Measurements from ENCODE around the gene RAP1GDS1. TPM values are rescaled to one million over a fixed set of nuclear protein-coding genes. Genes with fewer than 3 reads are reported as not detected.

RAP1GDS1 gene
- total and polyA plus RNA-seq, 7 donors: 5.6 to 12.4 (median 9.9) TPM

GRCh38 chr4:98381306-98381705 is 120.1 kb downstream of the RAP1GDS1 start:
- intact Hi-C loops (cut with DNase I): no loop called here
- Histone ChIP-seq H3K27ac (no peak overlapping the region), H3K4me3 (no peak overlapping the region), H3K36me3 (ENCODE audit: insufficient read depth in 1 of 2, low read depth in 1 of 2) (no peaks in the 10 kb centered on the region), H3K27me3 (ENCODE audit: insufficient read depth in 3 of 3, low read length in 2 of 3) (no peaks in the 10 kb centered on the region), H3K9me3 (no peaks in the 10 kb centered on the region), H3K4me1 (no peaks in the 10 kb centered on the region)
- ATAC-seq (no peak), DNase-seq (no peak)
- no peak for TF ChIP-seq CTCF (IDR thresholded peaks at IDR 0.05)
- 93 to 97% (median 96%) methylated on average over 2 of the region's 2 CpGs for WGBS, 3 donors

- Histone ChIP-seq H3K27ac (no peak overlapping the region), H3K4me3 (no peak overlapping the region), H3K27me3 (ENCODE audit: insufficient read depth in 3 of 3, low read length in 2 of 3) (no peaks in the 10 kb centered on the region), H3K36me3 (ENCODE audit: insufficient read depth in 1 of 2, low read depth in 1 of 2) (no peaks in the 10 kb centered on the region), H3K9me3 (no peaks in the 10 kb centered on the region), H3K4me1 (no peaks in the 10 kb centered on the region)
- TF ChIP-seq CTCF (IDR thresholded peaks at IDR 0.05): no peak
- ATAC-seq (no peak), DNase-seq (no peak)
- WGBS, 3 donors: 91 to 95% (median 94%) methylated on average over 3 of the region's 3 CpGs
- intact Hi-C loops (cut with DNase I): no loop called here
Observed at GRCh38 chr4:98383431-98384106, 122.4 kb downstream of the RAP1GDS1 start.

GRCh38 chr4:98385831-98386230 is 124.6 kb downstream of the RAP1GDS1 start:
- ATAC-seq: no peak

GRCh38 chr4:98387345-98388026 is 126.3 kb downstream of the RAP1GDS1 start:
- no peak for TF ChIP-seq CTCF (IDR thresholded peaks at IDR 0.05)
- WGBS, 3 donors: 97 to 98% (median 97%) methylated on average over 5 of the region's 5 CpGs
- no peaks in the 10 kb centered on the region for H3K27me3 ChIP-seq (ENCODE audit: insufficient read depth in 3 of 3, low read length in 2 of 3)
- H3K9me3 ChIP-seq: no peaks in the 10 kb centered on the region
- no peak overlapping the region for H3K4me3 ChIP-seq
- H3K27ac ChIP-seq: no peak overlapping the region
- ATAC-seq (no peak), DNase-seq (no peak)
- intact Hi-C loops (cut with DNase I): no loop called here
- H3K4me1 ChIP-seq: no peaks in the 10 kb centered on the region
- H3K36me3 ChIP-seq (ENCODE audit: insufficient read depth in 1 of 2, low read depth in 1 of 2): peaks cover 0 to 3% of the 10 kb centered on the region in 2 donors

More at GRCh38 chr4:98385831-98386230, 124.6 kb downstream of the RAP1GDS1 start:
- Histone ChIP-seq H3K9me3 (no peaks in the 10 kb centered on the region), H3K4me1 (no peaks in the 10 kb centered on the region), H3K27me3 (ENCODE audit: insufficient read depth in 3 of 3, low read length in 2 of 3) (no peaks in the 10 kb centered on the region), H3K4me3 (no peak overlapping the region), H3K27ac (no peak overlapping the region), H3K36me3 (ENCODE audit: insufficient read depth in 1 of 2, low read depth in 1 of 2) (no peaks in the 10 kb centered on the region)
- TF ChIP-seq CTCF (IDR thresholded peaks at IDR 0.05): no peak
- WGBS, 3 donors: 78 to 88% (median 78%) methylated on average over 2 of the region's 2 CpGs
- no peak for DNase-seq
- intact Hi-C loops (cut with DNase I): no loop called here
